A549 (cell line): ENCODE data around the gene PLXNB2.

Experiments used
- CTCF ChIP-seq: fragments of >200 bp; sonication (Bioruptor Twin); formaldehyde crosslinking; IDR thresholded peaks from 3 replicates; pipeline ENCODE4 v1.5.1; 2016
- MAFK ChIP-seq: fragments of 450-650 bp; IDR thresholded peaks from 2 replicates; pipeline ENCODE4 v1.6.1; 2014; ENCODE audit not compliant: partially characterized antibody

GRCh38 chr22:50251477-50252081 is 55.9 kb downstream of the PLXNB2 start:
- no peak for TF ChIP-seq CTCF
- TF ChIP-seq MAFK = no peak
